ENCODE data around the gene RAB18. TPM values are rescaled to one million over a fixed set of nuclear protein-coding genes. Genes with fewer than 3 reads are reported as not detected.

RAB18 gene
- polyA plus RNA-seq, 1 donor (not counting 4 experiments of a cell fraction or from before 2014, with no cell fraction given), result 179 TPM

GRCh38 chr10:27584302-27584701 is 80.2 kb downstream of the RAB18 start:
- no peaks in the 10 kb centered on the region for H3K9me1 ChIP-seq (ENCODE audit: control insufficient read depth, extremely low read depth, insufficient read depth, low read length)
- dilution Hi-C loops (cut with MboI; ENCODE audit: extremely low pct_ligation_motif_present, low sequenced_read_pairs), result no loop called here
- H3K27ac ChIP-seq (ENCODE audit: control insufficient read depth, insufficient read depth, low read length), result no peak overlapping the region
- no peaks in the 10 kb centered on the region for H3K36me3 ChIP-seq (ENCODE audit: control insufficient read depth in 2 of 2, extremely low read depth in 1 of 2, insufficient read depth in 2 of 2, low read length in 2 of 2)
- no peak overlapping the region for H2AFZ ChIP-seq (ENCODE audit: control insufficient read depth, low read length)
- TF ChIP-seq CTCF (optimal IDR thresholded peaks at IDR 0.05 in 1 of 3, IDR thresholded peaks at IDR 0.05 in 1 of 3, conservative IDR thresholded peaks at IDR 0.05 in 1 of 3; ENCODE audit: extremely low read depth in 1 of 3, insufficient read depth in 2 of 3, low read length in 3 of 3) (no peak), EZH2 (IDR thresholded peaks at IDR 0.05; ENCODE audit: low read length) (no peak)
- H3K79me2 ChIP-seq (ENCODE audit: control insufficient read depth, insufficient read depth, low read length), result no peaks in the 10 kb centered on the region
- no peak overlapping the region for H3K9ac ChIP-seq (ENCODE audit: control insufficient read depth, extremely low read depth, insufficient read depth, low read length)
- H3K27me3 ChIP-seq (ENCODE audit: control insufficient read depth, extremely low read depth, insufficient read depth, low read length), result no peaks in the 10 kb centered on the region
- H3K4me2 ChIP-seq (ENCODE audit: control insufficient read depth, extremely low read depth, insufficient read depth, low read depth, low read length), result no peak overlapping the region
- no peaks in the 10 kb centered on the region for H3K4me1 ChIP-seq (ENCODE audit: control insufficient read depth, extremely low read depth, insufficient read depth, low read length)
- DNase-seq (ENCODE audit: low read depth, low spot score) (no peak), FAIRE-seq (no peak)
- no peaks in the 10 kb centered on the region for H3K9me3 ChIP-seq (ENCODE audit: control insufficient read depth, low read depth, low read length)
- no peak overlapping the region for H3K4me3 ChIP-seq (ENCODE audit: control insufficient read depth in 2 of 3, extremely low read depth in 1 of 3, insufficient read depth in 2 of 3, low read depth in 1 of 3, low read length in 3 of 3)
- H4K20me1 ChIP-seq (ENCODE audit: control insufficient read depth, extremely low read depth, insufficient read depth, low read length), result no peaks in the 10 kb centered on the region

Other genes with a start within 250 kb of the RAB18 start
- 0.01 to 0.08 TPM (median 0.04 TPM) in 3 replicates for gene MKX, start 241.5 kb downstream of the RAB18 start, polyA plus RNA-seq

All from keratinocyte (primary cell).